ENCODE data around the gene TP53BP2. TPM values are rescaled to one million over a fixed set of nuclear protein-coding genes. Genes with fewer than 3 reads are reported as not detected.
"Not testable (repeated sequence)": the region's sequence is repeated elsewhere in the genome, so short reads cannot be mapped to it uniquely, and the experiment has no call there.

Gene TP53BP2
- total RNA-seq, 1 donor, result 31.8 TPM

- no peaks in the 10 kb centered on the region for H3K4me1 ChIP-seq (ENCODE audit: insufficient read depth, low read length)
- no peaks in the 10 kb centered on the region for H3K36me3 ChIP-seq (ENCODE audit: insufficient read depth, low read length)
- H3K4me3 ChIP-seq (ENCODE audit: insufficient read depth, low read length), result no peak overlapping the region
- no peaks in the 10 kb centered on the region for H3K9me3 ChIP-seq (ENCODE audit: low read depth, low read length)
- TF ChIP-seq CTCF (IDR thresholded peaks at IDR 0.05; ENCODE audit: extremely low read depth, low read depth, low read length), result no peak
- no peak overlapping the region for H3K4me2 ChIP-seq (ENCODE audit: insufficient read depth, low read length)
- H3K27me3 ChIP-seq (ENCODE audit: insufficient read depth, low read length), result peaks cover 14% of the 10 kb centered on the region
- no peaks in the 10 kb centered on the region for H3K79me2 ChIP-seq (ENCODE audit: insufficient read depth, low read length)
- H4K20me1 ChIP-seq (ENCODE audit: insufficient read depth, low read length), result no peaks in the 10 kb centered on the region
- H2AFZ ChIP-seq (ENCODE audit: low read length), result no peak overlapping the region
- DNase-seq (ENCODE audit: insufficient read length, low spot score, missing footprints), result no peak
- no peak overlapping the region for H3K27ac ChIP-seq (ENCODE audit: low read depth, low read length)
These were observed 30.8 kb upstream of the TP53BP2 start for GRCh38 chr1:223876590-223876989.

- H4K20me1 ChIP-seq (ENCODE audit: insufficient read depth, low read length), result no peaks in the 10 kb centered on the region
- no peaks in the 10 kb centered on the region for H3K79me2 ChIP-seq (ENCODE audit: insufficient read depth, low read length)
- no peak for TF ChIP-seq CTCF (IDR thresholded peaks at IDR 0.05; ENCODE audit: extremely low read depth, low read depth, low read length)
- no peaks in the 10 kb centered on the region for H3K4me1 ChIP-seq (ENCODE audit: insufficient read depth, low read length)
- no peak overlapping the region for H3K4me2 ChIP-seq (ENCODE audit: insufficient read depth, low read length)
- H3K4me3 ChIP-seq (ENCODE audit: insufficient read depth, low read length), result no peak overlapping the region
- DNase-seq (ENCODE audit: insufficient read length, low spot score, missing footprints), result no peak
- H3K9me3 ChIP-seq (ENCODE audit: low read depth, low read length), result no peaks in the 10 kb centered on the region
- H2AFZ ChIP-seq (ENCODE audit: low read length), result no peak overlapping the region
- no peaks in the 10 kb centered on the region for H3K36me3 ChIP-seq (ENCODE audit: insufficient read depth, low read length)
- H3K27ac ChIP-seq (ENCODE audit: low read depth, low read length), result no peak overlapping the region
- peaks cover 22% of the 10 kb centered on the region for H3K27me3 ChIP-seq (ENCODE audit: insufficient read depth, low read length)
These were observed 27.3 kb upstream of the TP53BP2 start for GRCh38 chr1:223873044-223873443.

DNA sequence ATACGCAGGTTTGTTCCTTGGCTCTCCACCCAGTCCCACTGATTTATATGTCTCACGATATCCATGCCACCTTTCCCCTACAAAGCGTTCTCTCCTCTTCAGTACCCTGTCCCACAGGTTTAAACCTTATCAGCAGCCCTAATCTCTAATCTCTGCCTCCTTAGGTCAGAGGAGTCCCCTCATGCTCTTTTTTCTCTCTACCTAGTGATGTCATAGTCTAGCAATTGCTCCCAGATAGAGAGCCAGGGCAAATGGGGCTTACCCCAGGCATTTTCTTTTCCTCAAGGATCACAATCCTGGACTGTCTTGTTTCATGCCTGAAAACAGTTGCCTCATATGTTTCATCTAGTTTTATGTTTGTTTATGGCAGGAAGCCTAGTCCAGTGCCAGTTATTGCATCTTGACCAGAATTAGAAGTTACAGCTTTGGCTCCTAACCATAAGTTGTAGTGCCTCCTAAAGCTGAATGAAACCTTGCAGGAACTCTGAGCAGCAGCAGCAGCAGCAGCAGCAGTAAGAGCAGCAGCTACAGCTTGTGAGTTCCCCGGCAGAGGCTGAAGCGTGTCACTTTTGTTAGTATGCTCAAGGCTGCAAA, 26.7 kb upstream of the TP53BP2 start:
- Histone ChIP-seq H4K20me1 (ENCODE audit: insufficient read depth, low read length) (no peaks in the 10 kb centered on the region), H3K9me3 (ENCODE audit: low read depth, low read length) (no peaks in the 10 kb centered on the region), H3K27ac (ENCODE audit: low read depth, low read length) (no peak overlapping the region), H3K4me1 (ENCODE audit: insufficient read depth, low read length) (no peaks in the 10 kb centered on the region), H2AFZ (ENCODE audit: low read length) (no peak overlapping the region), H3K36me3 (ENCODE audit: insufficient read depth, low read length) (no peaks in the 10 kb centered on the region), H3K4me2 (ENCODE audit: insufficient read depth, low read length) (no peak overlapping the region), H3K79me2 (ENCODE audit: insufficient read depth, low read length) (no peaks in the 10 kb centered on the region), H3K4me3 (ENCODE audit: insufficient read depth, low read length) (no peak overlapping the region), H3K27me3 (ENCODE audit: insufficient read depth, low read length) (peaks cover 22% of the 10 kb centered on the region)
- no peak for TF ChIP-seq CTCF (IDR thresholded peaks at IDR 0.05; ENCODE audit: extremely low read depth, low read depth, low read length)
- no peak for DNase-seq (ENCODE audit: insufficient read length, low spot score, missing footprints)

DNA sequence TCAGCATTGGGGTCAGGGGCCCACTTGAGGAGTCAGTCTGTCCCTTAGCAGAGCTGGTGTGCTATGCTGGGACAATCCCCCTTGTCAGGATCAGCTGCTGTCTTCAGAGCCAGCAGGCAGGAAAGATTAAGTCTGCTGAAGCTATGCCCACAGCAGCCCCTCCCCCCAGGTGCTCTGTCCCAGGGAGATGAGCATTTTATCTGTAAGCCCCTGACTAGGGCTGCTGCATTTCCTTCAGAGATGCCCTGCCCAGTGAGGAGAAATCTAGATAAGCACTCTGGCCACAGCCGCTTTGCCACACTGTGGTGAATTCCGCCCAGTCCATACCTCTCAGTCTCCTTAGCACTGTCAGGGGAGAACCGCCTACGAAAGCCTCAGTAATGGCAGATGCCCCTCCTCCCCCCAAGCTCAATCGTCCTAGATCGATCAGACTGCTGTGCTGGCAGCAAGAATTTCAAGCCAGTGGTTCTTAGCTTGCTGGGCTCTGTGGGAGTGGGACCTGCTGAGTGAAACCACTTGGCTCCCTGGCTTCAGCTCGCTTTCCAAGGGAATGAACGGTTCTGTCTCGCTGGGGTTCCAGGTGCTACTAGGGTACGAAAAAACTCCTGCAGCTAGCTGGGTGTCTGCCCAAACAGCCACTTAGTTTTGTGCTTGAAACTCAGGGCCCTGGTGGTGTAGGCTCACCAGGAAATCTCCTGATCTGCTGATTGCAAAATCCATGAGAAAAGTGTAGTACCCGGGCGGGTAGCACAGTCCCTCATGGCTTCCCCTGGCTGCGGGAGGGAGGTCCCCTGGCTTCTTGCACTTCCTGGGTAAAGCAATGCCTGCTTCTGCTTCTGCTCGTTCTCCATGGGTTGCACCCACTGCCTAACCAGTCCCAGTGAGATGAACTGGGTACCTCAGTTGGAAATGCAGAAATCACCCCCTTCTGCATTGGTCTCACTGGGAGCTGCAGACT, 25.1 kb upstream of the TP53BP2 start:
- no peak overlapping the region for H3K27ac ChIP-seq (ENCODE audit: low read depth, low read length)
- H3K36me3 ChIP-seq (ENCODE audit: insufficient read depth, low read length), result no peaks in the 10 kb centered on the region
- H4K20me1 ChIP-seq (ENCODE audit: insufficient read depth, low read length), result no peaks in the 10 kb centered on the region
- H2AFZ ChIP-seq (ENCODE audit: low read length), result no peak overlapping the region
- H3K79me2 ChIP-seq (ENCODE audit: insufficient read depth, low read length), result no peaks in the 10 kb centered on the region
- no peak for DNase-seq (ENCODE audit: insufficient read length, low spot score, missing footprints)
- no peak for TF ChIP-seq CTCF (IDR thresholded peaks at IDR 0.05; ENCODE audit: extremely low read depth, low read depth, low read length)
- no peaks in the 10 kb centered on the region for H3K4me1 ChIP-seq (ENCODE audit: insufficient read depth, low read length)
- H3K27me3 ChIP-seq (ENCODE audit: insufficient read depth, low read length), result peaks cover 22% of the 10 kb centered on the region
- H3K9me3 ChIP-seq (ENCODE audit: low read depth, low read length), result no peaks in the 10 kb centered on the region
- H3K4me3 ChIP-seq (ENCODE audit: insufficient read depth, low read length), result no peak overlapping the region
- H3K4me2 ChIP-seq (ENCODE audit: insufficient read depth, low read length), result no peak overlapping the region

DNA sequence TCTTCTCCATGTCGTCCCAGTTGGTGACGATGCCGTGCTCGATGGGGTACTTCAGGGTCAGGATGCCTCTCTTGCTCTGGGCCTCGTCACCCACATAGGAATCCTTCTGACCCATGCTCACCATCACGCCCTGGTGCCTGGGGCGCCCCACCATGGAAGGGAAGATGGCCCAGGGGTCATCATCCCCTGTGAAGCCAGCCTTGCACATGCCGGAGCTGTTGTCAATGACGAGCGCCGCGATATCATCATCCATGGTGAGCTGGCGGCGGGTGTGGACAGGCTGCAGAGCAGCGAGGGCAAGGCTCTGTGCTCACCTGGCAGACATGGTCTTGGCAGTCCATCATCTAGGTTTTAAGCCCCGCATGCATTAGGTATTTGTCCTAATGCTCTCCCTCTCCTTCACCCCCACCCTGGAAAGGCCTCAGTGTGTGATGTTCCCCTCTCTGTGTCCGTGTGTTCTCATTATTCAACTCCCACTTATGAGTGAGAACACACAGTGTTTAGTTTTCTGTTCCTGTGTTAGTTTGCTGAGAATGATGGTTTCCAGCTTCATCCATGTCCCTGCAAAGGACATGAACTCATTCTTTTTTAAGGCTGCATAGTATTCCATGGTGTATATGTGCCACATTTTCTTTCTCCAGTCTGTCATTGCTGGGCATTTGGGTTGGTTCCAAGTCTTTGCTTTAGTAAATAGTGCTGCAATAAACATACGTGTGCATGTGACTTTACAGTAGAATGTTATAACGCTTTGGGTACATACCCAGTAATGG, 19.0 kb upstream of the TP53BP2 start:
- H3K9me3 ChIP-seq (ENCODE audit: low read depth, low read length); H2AFZ ChIP-seq (ENCODE audit: low read length); DNase-seq (ENCODE audit: insufficient read length, low spot score, missing footprints); H3K4me2 ChIP-seq (ENCODE audit: insufficient read depth, low read length); H3K4me3 ChIP-seq (ENCODE audit: insufficient read depth, low read length); H4K20me1 ChIP-seq (ENCODE audit: insufficient read depth, low read length); H3K79me2 ChIP-seq (ENCODE audit: insufficient read depth, low read length); H3K4me1 ChIP-seq (ENCODE audit: insufficient read depth, low read length); H3K27ac ChIP-seq (ENCODE audit: low read depth, low read length); H3K36me3 ChIP-seq (ENCODE audit: insufficient read depth, low read length): not testable (repeated sequence)
- H3K27me3 ChIP-seq (ENCODE audit: insufficient read depth, low read length), result peaks cover 13% of the 10 kb centered on the region
